ENCODE data around the gene ATG13. TPM values are rescaled to one million over a fixed set of nuclear protein-coding genes. Genes with fewer than 3 reads are reported as not detected.

ATG13 gene
- total RNA-seq, 2 experiments from 2014 or later: 46.4 to 53.2 TPM

- TF ChIP-seq CTCF (conservative IDR thresholded peaks at IDR 0.05; ENCODE audit: low read length): no peak
- no peak for TF ChIP-seq EZH2phosphoT487 (IDR thresholded peaks at IDR 0.05; ENCODE audit: borderline replicate concordance, low read depth, low read length)
- intact Hi-C loops (cut with micrococcal nuclease; ENCODE audit: unreplicated experiment): no loop called here
- 0 out of 2 replicates have a peak overlapping the region, but pooled peaks have one; percentile 60 for H2AFZ ChIP-seq (ENCODE audit: low read length)
- H4K20me1 ChIP-seq (ENCODE audit: insufficient read depth, low read length): no peaks in the 10 kb centered on the region
- H3K79me2 ChIP-seq (ENCODE audit: insufficient read depth, low read depth, low read length): no peaks in the 10 kb centered on the region
- DNase-seq (ENCODE audit: low spot score): no peak
- H3K9me2 ChIP-seq (ENCODE audit: insufficient read depth, low read length): no peaks in the 10 kb centered on the region
- no TSS peak for BruUV-seq (replicated peaks)
- H3K4me1 ChIP-seq (ENCODE audit: insufficient read depth, low read length, poor library complexity, severe bottlenecking): peaks cover 17% of the 10 kb centered on the region
- no peak overlapping the region for H3K4me3 ChIP-seq (ENCODE audit: low read depth, low read length, poor library complexity, severe bottlenecking)
- H3K27ac ChIP-seq (ENCODE audit: low read depth, low read length, poor library complexity, severe bottlenecking): no peak overlapping the region
- ChIA-PET POLR2A (no interaction called here), CTCF (ENCODE audit: unreplicated experiment) (no interaction called here)
- no peaks in the 10 kb centered on the region for H3K36me3 ChIP-seq (ENCODE audit: insufficient read depth, low read length)
- no peak overlapping the region for H3K4me2 ChIP-seq (ENCODE audit: low read length)
- H3K9me3 ChIP-seq (ENCODE audit: low read length): no peaks in the 10 kb centered on the region
Observed at GRCh38 chr11:46719543-46720218, 102.3 kb downstream of the ATG13 start.

GRCh38 chr11:46721286-46721685 is 103.9 kb downstream of the ATG13 start:
- Histone ChIP-seq H3K4me2 (ENCODE audit: low read length) (no peak overlapping the region), H3K9me3 (ENCODE audit: low read length) (no peaks in the 10 kb centered on the region), H2AFZ (ENCODE audit: low read length) (no peak overlapping the region), H4K20me1 (ENCODE audit: insufficient read depth, low read length) (no peaks in the 10 kb centered on the region), H3K27ac (ENCODE audit: low read depth, low read length, poor library complexity, severe bottlenecking) (no peak overlapping the region), H3K4me3 (ENCODE audit: low read depth, low read length, poor library complexity, severe bottlenecking) (no peak overlapping the region), H3K4me1 (ENCODE audit: insufficient read depth, low read length, poor library complexity, severe bottlenecking) (peaks cover 17% of the 10 kb centered on the region), H3K9me2 (ENCODE audit: insufficient read depth, low read length) (no peaks in the 10 kb centered on the region), H3K36me3 (ENCODE audit: insufficient read depth, low read length) (no peaks in the 10 kb centered on the region), H3K79me2 (ENCODE audit: insufficient read depth, low read depth, low read length) (no peaks in the 10 kb centered on the region)
- DNase-seq (ENCODE audit: low spot score): peak; percentile 51
- ChIA-PET POLR2A (interaction anchor here (0.6 kb wide), 1 partner anchor 1344 kb away, joined by 3 read pairs; no protein-coding TSS in a partner anchor), CTCF (ENCODE audit: unreplicated experiment) (no interaction called here)
- no TSS peak for BruUV-seq (replicated peaks)
- intact Hi-C loops (cut with micrococcal nuclease; ENCODE audit: unreplicated experiment): no loop called here
- TF ChIP-seq CTCF (conservative IDR thresholded peaks at IDR 0.05; ENCODE audit: low read length) (no peak), EZH2phosphoT487 (IDR thresholded peaks at IDR 0.05; ENCODE audit: borderline replicate concordance, low read depth, low read length) (no peak)
